WTC11 (cell line): Measurements from ENCODE around the gene GSG1L. TPM values are rescaled to one million over a fixed set of nuclear protein-coding genes. Genes with fewer than 3 reads are reported as not detected.

Experiments
- ATAC-seq: fragments of 200-7000 bp; cut with Tn5 transposase; 2 replicates; pipeline ENCODE4 v1.10.0; 2021; ENCODE audit warnings: mild to moderate bottlenecking, moderate library complexity
- CTCF ChIA-PET: fragments of 300-600 bp; sonication (Branson Sonifier 250); formaldehyde crosslinking; loops from one replicate; lab custom pipeline; 2021; ENCODE audit warnings: antibody characterized with exemption; lab: Charles Lee
- POLR2A ChIA-PET: fragments of 350-600 bp; sonication (Branson Sonifier 250); formaldehyde crosslinking; loops from one replicate; lab custom pipeline; 2021; ENCODE audit warnings: antibody characterized with exemption; lab: Charles Lee
- DNase-seq: peaks from one replicate; pipeline ENCODE4 v3.0.0; 2021; ENCODE audit warnings: low spot score
- H3K27ac Mint-ChIP-seq: 2 replicates; pipeline ENCODE4 v1.8.0; 2021; ENCODE audit warnings: mixed read lengths
- H3K27me3 Mint-ChIP-seq: 2 replicates; pipeline ENCODE4 v1.8.0; 2021; ENCODE audit warnings: low read depth, mild to moderate bottlenecking, moderate library complexity, mixed read lengths
- H3K36me3 Mint-ChIP-seq: 2 replicates; pipeline ENCODE4 v1.8.0; 2021; ENCODE audit warnings: mixed read lengths
- H3K4me1 Mint-ChIP-seq: 2 replicates; pipeline ENCODE4 v1.8.0; 2022; ENCODE audit warnings: mixed read lengths
- H3K4me3 Mint-ChIP-seq: 2 replicates; pipeline ENCODE4 v1.8.0; 2021; ENCODE audit warnings: mild to moderate bottlenecking, moderate library complexity, mixed read lengths
- H3K9me3 Mint-ChIP-seq: 2 replicates; pipeline ENCODE4 v1.8.0; 2021; ENCODE audit warnings: mixed read lengths
- ATF2 ChIP-seq: sonication (generic); formaldehyde crosslinking; IDR thresholded peaks from 2 replicates; pipeline ENCODE4 v1.8.1; 2022; ENCODE audit warnings: low read depth, missing genetic modification reagents, borderline replicate concordance
- ATF6 ChIP-seq: sonication (generic); formaldehyde crosslinking; IDR thresholded peaks from 2 replicates; pipeline ENCODE4 v1.8.1; 2023; ENCODE audit warnings: mild to moderate bottlenecking, missing genetic modification reagents
- CBFB ChIP-seq: sonication (generic); formaldehyde crosslinking; IDR thresholded peaks from 2 replicates; pipeline ENCODE4 v1.8.1; 2022; ENCODE audit warnings: mild to moderate bottlenecking, low read depth, missing genetic modification reagents
- CREB1 ChIP-seq: sonication (generic); formaldehyde crosslinking; IDR thresholded peaks from 2 replicates; pipeline ENCODE4 v1.8.0; 2023; ENCODE audit warnings: mild to moderate bottlenecking, missing genetic modification reagents
- FOXP1 ChIP-seq: sonication (generic); formaldehyde crosslinking; IDR thresholded peaks from 2 replicates; pipeline ENCODE4 v1.8.0; 2022; ENCODE audit warnings: missing genetic modification reagents, mild to moderate bottlenecking, moderate library complexity, borderline replicate concordance
- HMGA2 ChIP-seq: fragments of 250-450 bp; sonication (Bioruptor Pico); IDR thresholded peaks from 2 replicates; pipeline ENCODE4 v1.4.0; 2021; ENCODE audit warnings: mild to moderate bottlenecking, moderate library complexity
- IRF1 ChIP-seq: sonication (generic); formaldehyde crosslinking; IDR thresholded peaks from 2 replicates; pipeline ENCODE4 v1.8.0; 2023; ENCODE audit warnings: missing genetic modification reagents
- JAZF1 ChIP-seq: fragments of 250-450 bp; sonication (Bioruptor Pico); IDR thresholded peaks from 2 replicates; pipeline ENCODE4 v1.9.0; 2021; ENCODE audit warnings: moderate library complexity, mild to moderate bottlenecking, inconsistent platforms
- NFATC4 ChIP-seq: fragments of 250-450 bp; sonication (Bioruptor Pico); IDR thresholded peaks from 2 replicates; pipeline ENCODE4 v1.9.0; 2021; ENCODE audit warnings: mild to moderate bottlenecking
- NFE2L1 ChIP-seq: sonication (generic); formaldehyde crosslinking; IDR thresholded peaks from 2 replicates; pipeline ENCODE4 v1.8.1; 2023; ENCODE audit warnings: missing genetic modification reagents
- NR1H2 ChIP-seq: sonication (generic); formaldehyde crosslinking; IDR thresholded peaks from 2 replicates; pipeline ENCODE4 v1.9.0; 2021; ENCODE audit warnings: mild to moderate bottlenecking, moderate library complexity, missing genetic modification reagents
- OVOL2 ChIP-seq: fragments of 250-450 bp; sonication (Bioruptor Pico); IDR thresholded peaks from 2 replicates; pipeline ENCODE4 v1.9.0; 2021; ENCODE audit warnings: mild to moderate bottlenecking, borderline replicate concordance
- PRDM15 ChIP-seq: sonication (generic); formaldehyde crosslinking; IDR thresholded peaks from 2 replicates; pipeline ENCODE4 v1.8.0; 2022; ENCODE audit warnings: missing genetic modification reagents
- SOX15 ChIP-seq: fragments of 250-450 bp; sonication (Bioruptor Pico); IDR thresholded peaks from 2 replicates; pipeline ENCODE4 v1.9.0; 2021; ENCODE audit warnings: mild to moderate bottlenecking
- ZBTB43 ChIP-seq: sonication (generic); formaldehyde crosslinking; IDR thresholded peaks from 2 replicates; pipeline ENCODE4 v1.8.1; 2023; ENCODE audit warnings: mild to moderate bottlenecking, missing genetic modification reagents
- ZNF317 ChIP-seq: sonication (generic); formaldehyde crosslinking; IDR thresholded peaks from 2 replicates; pipeline ENCODE4 v1.8.1; 2023; ENCODE audit warnings: low read depth, mild to moderate bottlenecking, moderate library complexity, missing genetic modification reagents, borderline replicate concordance
- ZNF416 ChIP-seq: fragments of 250-450 bp; sonication (Bioruptor Pico); IDR thresholded peaks from 2 replicates; pipeline ENCODE4 v1.9.0; 2021; ENCODE audit warnings: mild to moderate bottlenecking, inconsistent platforms
- ZSCAN18 ChIP-seq: fragments of 250-450 bp; sonication (Bioruptor Pico); IDR thresholded peaks from 2 replicates; pipeline ENCODE4 v2.1.2; 2022; ENCODE audit warnings: mild to moderate bottlenecking, moderate library complexity
- total RNA-seq: library from RNA; stranded (reverse); gene quantifications from 3 replicates; pipeline ENCODE4 v1.2.3, GENCODE V29; 2021

GSG1L gene
- total RNA-seq, 1 experiment from 2014 or later: 0.28 TPM

GRCh38 chr16:28009586-28010373 is 53.7 kb downstream of the GSG1L start:
- Mint-ChIP-seq H3K4me1 (no peaks in the 10 kb centered on the region), H3K27ac (no peak overlapping the region), H3K27me3 (0 out of 2 replicates have a peak, but pooled peaks cover 3% of the 10 kb centered on the region), H3K9me3 (no peaks in the 10 kb centered on the region; the same call in 1 of the 2 replicates), H3K36me3 (no peaks in the 10 kb centered on the region), H3K4me3 (no peak overlapping the region)
- DNase-seq (no peak), ATAC-seq (no peak)
- ChIA-PET CTCF (no interaction called here), POLR2A (no interaction called here)
- TF ChIP-seq ATF6 (CRISPR knock-in tag) (no peak), NFE2L1 (CRISPR knock-in tag) (no peak), NR1H2 (no peak), CBFB (CRISPR knock-in tag) (no peak), ZBTB43 (CRISPR knock-in tag) (no peak), PRDM15 (CRISPR knock-in tag) (no peak), HMGA2 (CRISPR knock-in tag) (no peak), FOXP1 (CRISPR knock-in tag) (no peak), CREB1 (no peak), ATF2 (no peak), ZSCAN18 (no peak), ZNF317 (no peak), JAZF1 (CRISPR knock-in tag) (no peak)

GRCh38 chr16:28003923-28004322 is 59.6 kb downstream of the GSG1L start:
- ChIA-PET CTCF (interaction anchor here (1.1 to 2.3 kb wide), 5 partner anchors 31 to 145 kb away, joined by 3 to 6 read pairs (median 4); no protein-coding TSS in a partner anchor), POLR2A (interaction anchor here (0.6 kb wide), 1 partner anchor 52 kb away, joined by 3 read pairs; no protein-coding TSS in a partner anchor)
- DNase-seq: no peak
- no peak for ATAC-seq
- no peak overlapping the region for H3K4me3 Mint-ChIP-seq
- H3K36me3 Mint-ChIP-seq: no peaks in the 10 kb centered on the region
- H3K27ac Mint-ChIP-seq: no peak overlapping the region; the same call in 1 of the 2 replicates
- H3K4me1 Mint-ChIP-seq: no peaks in the 10 kb centered on the region
- H3K9me3 Mint-ChIP-seq: no peaks in the 10 kb centered on the region
- H3K27me3 Mint-ChIP-seq: no peaks in the 10 kb centered on the region; the same call in 1 of the 2 replicates
- no peak for TF ChIP-seq SOX15
- no peak for TF ChIP-seq IRF1 (CRISPR knock-in tag)
- TF ChIP-seq NFATC4 (CRISPR knock-in tag): no peak
- TF ChIP-seq ZNF416 (CRISPR knock-in tag): no peak
- no peak for TF ChIP-seq FOXP1 (CRISPR knock-in tag)
- no peak for TF ChIP-seq ATF6 (CRISPR knock-in tag)
- no peak for TF ChIP-seq OVOL2 (CRISPR knock-in tag)
